HEK293 (cell line): Measurements from ENCODE around the gene IMMP2L.
A peak's percentile ranks its signal among the peaks of the same experiment; 100 is the strongest.

Experiments
- CTCF ChIA-PET: fragments of 350-600 bp; formaldehyde crosslinking; extraction: SDS; loops from one replicate; lab custom pipeline; 2021; ENCODE audit warnings: antibody characterized with exemption; lab: Yijun Ruan, JAX
- POLR2A ChIA-PET: fragments of 300-600 bp; formaldehyde crosslinking; extraction: SDS; loops from one replicate; lab custom pipeline; 2020; ENCODE audit warnings: antibody characterized with exemption, inconsistent platforms; lab: Yijun Ruan, JAX
- H3K27ac ChIP-seq: fragments of 200-500 bp; sonication (Bioruptor generic); 2 replicates; pipeline ENCODE4 v1.5.1; 2014; ENCODE audit warnings: low read depth, low read length, control low read depth, inconsistent platforms; ENCODE audit errors: extremely low read depth
- H3K36me3 ChIP-seq, 2 experiments: fragments of 200-500 bp in 1 of 2; sonication (Bioruptor generic) in 1 of 2; 1 replicate in 1 of 2; 2 replicates in 1 of 2; pipeline ENCODE4 v1.5.1; 2014 to 2017; ENCODE audit warnings: inconsistent platforms in 2 of 2, low read length in 2 of 2; ENCODE audit not compliant: control insufficient read depth in 2 of 2, insufficient read depth in 1 of 2
- H3K4me1 ChIP-seq: fragments of 200-500 bp; sonication (Bioruptor generic); 2 replicates; pipeline ENCODE4 v1.5.1; 2014; ENCODE audit warnings: mild to moderate bottlenecking, low read length, inconsistent platforms; ENCODE audit not compliant: control insufficient read depth, insufficient read depth
- H3K4me3 ChIP-seq: 2 replicates; pipeline ENCODE4 v1.5.1; 2011; ENCODE audit warnings: low read depth, mild to moderate bottlenecking, control low read depth, low read length, moderate library complexity
- H3K9me3 ChIP-seq: fragments of 200-500 bp; sonication (Bioruptor generic); 2 replicates; pipeline ENCODE4 v1.5.1; 2014; ENCODE audit warnings: low read depth, low read length, inconsistent platforms; ENCODE audit not compliant: control insufficient read depth, insufficient read depth
- BCL11B ChIP-seq: fragments of 450-650 bp; formaldehyde crosslinking; IDR thresholded peaks from 2 replicates; pipeline ENCODE4 v1.5.1; 2016; ENCODE audit warnings: low read depth, missing biosample characterization, missing genetic modification characterization
- KLF9 ChIP-seq: fragments of 450-650 bp; formaldehyde crosslinking; IDR thresholded peaks from 2 replicates; pipeline ENCODE4 v1.5.1; 2016; ENCODE audit warnings: missing biosample characterization, missing genetic modification characterization, low read depth
- MZF1 ChIP-seq: fragments of 450-650 bp; formaldehyde crosslinking; IDR thresholded peaks from 2 replicates; pipeline ENCODE4 v1.5.1; 2017; ENCODE audit warnings: missing biosample characterization, missing genetic modification characterization, borderline replicate concordance
- OSR2 ChIP-seq: fragments of 450-650 bp; formaldehyde crosslinking; IDR thresholded peaks from 2 replicates; pipeline ENCODE4 v1.5.1; 2016; ENCODE audit warnings: missing biosample characterization, missing genetic modification characterization
- SP7 ChIP-seq: fragments of 450-650 bp; formaldehyde crosslinking; IDR thresholded peaks from 2 replicates; pipeline ENCODE4 v1.5.1; 2016; ENCODE audit warnings: missing biosample characterization, missing genetic modification characterization
- ZBTB17 ChIP-seq: fragments of 450-650 bp; formaldehyde crosslinking; IDR thresholded peaks from 2 replicates; pipeline ENCODE4 v1.5.1; 2016; ENCODE audit warnings: missing biosample characterization, missing genetic modification characterization
- ZBTB20 ChIP-seq: fragments of 450-650 bp; formaldehyde crosslinking; IDR thresholded peaks from 2 replicates; pipeline ENCODE4 v1.5.1; 2016; ENCODE audit warnings: missing biosample characterization, missing genetic modification characterization
- ZBTB21 ChIP-seq: fragments of 450-650 bp; formaldehyde crosslinking; IDR thresholded peaks from 2 replicates; pipeline ENCODE4 v1.5.1; 2017; ENCODE audit warnings: missing biosample characterization, missing genetic modification characterization
- ZBTB8A ChIP-seq: fragments of 450-650 bp; formaldehyde crosslinking; IDR thresholded peaks from 2 replicates; pipeline ENCODE4 v1.5.1; 2016; ENCODE audit warnings: missing biosample characterization, missing genetic modification characterization
- ZEB2 ChIP-seq: fragments of 450-650 bp; formaldehyde crosslinking; IDR thresholded peaks from 2 replicates; pipeline ENCODE4 v1.5.1; 2016; ENCODE audit warnings: missing biosample characterization, missing genetic modification characterization
- ZNF112 ChIP-seq: fragments of 450-650 bp; formaldehyde crosslinking; IDR thresholded peaks from 2 replicates; pipeline ENCODE4 v1.5.0; 2017; ENCODE audit warnings: missing biosample characterization, missing genetic modification characterization
- ZNF23 ChIP-seq: fragments of 450-650 bp; formaldehyde crosslinking; IDR thresholded peaks from 2 replicates; pipeline ENCODE4 v1.5.1; 2016; ENCODE audit warnings: missing biosample characterization, missing genetic modification characterization, borderline replicate concordance
- ZNF280D ChIP-seq: fragments of 450-650 bp; formaldehyde crosslinking; IDR thresholded peaks from 2 replicates; pipeline ENCODE4 v1.5.1; 2016; ENCODE audit warnings: missing biosample characterization, missing genetic modification characterization
- ZNF433 ChIP-seq: fragments of 450-650 bp; formaldehyde crosslinking; IDR thresholded peaks from 2 replicates; pipeline ENCODE4 v1.5.1; 2016; ENCODE audit warnings: missing biosample characterization, missing genetic modification characterization, low read depth
- ZNF530 ChIP-seq: fragments of 450-650 bp; formaldehyde crosslinking; IDR thresholded peaks from 2 replicates; pipeline ENCODE4 v1.5.1; 2016; ENCODE audit warnings: low read depth, missing biosample characterization, missing genetic modification characterization
- ZNF548 ChIP-seq: fragments of 450-650 bp; formaldehyde crosslinking; IDR thresholded peaks from 2 replicates; pipeline ENCODE4 v1.5.1; 2016; ENCODE audit warnings: missing biosample characterization, missing genetic modification characterization
- ZNF660 ChIP-seq: fragments of 450-650 bp; IDR thresholded peaks from 2 replicates; pipeline ENCODE4 v1.5.1; 2018; ENCODE audit warnings: missing biosample characterization, mild to moderate bottlenecking, missing genetic modification characterization
- ZNF701 ChIP-seq: fragments of 450-650 bp; formaldehyde crosslinking; IDR thresholded peaks from 2 replicates; pipeline ENCODE4 v1.5.1; 2016; ENCODE audit warnings: missing biosample characterization, missing genetic modification characterization
- TF ChIP-seq, protein P1 (sequence below): fragments of 450-650 bp; formaldehyde crosslinking; IDR thresholded peaks from 2 replicates; pipeline ENCODE4 v1.5.1; 2017; ENCODE audit warnings: missing biosample characterization, missing genetic modification characterization
- TF ChIP-seq, protein P2 (sequence below): fragments of 450-650 bp; formaldehyde crosslinking; IDR thresholded peaks from 2 replicates; pipeline ENCODE4 v1.5.1; 2017; ENCODE audit warnings: missing biosample characterization, missing genetic modification characterization
- TF ChIP-seq, protein P3 (sequence below): fragments of 450-650 bp; formaldehyde crosslinking; IDR thresholded peaks from 2 replicates; pipeline ENCODE4 v1.5.1; 2016; ENCODE audit warnings: missing biosample characterization, missing genetic modification characterization
- TF ChIP-seq, protein P4 (sequence below): fragments of 450-650 bp; formaldehyde crosslinking; conservative IDR thresholded peaks from 2 replicates; pipeline ENCODE4 v1.5.1; 2016; ENCODE audit warnings: low read depth, missing biosample characterization, missing genetic modification characterization
- TF ChIP-seq, protein P5 (sequence below): fragments of 450-650 bp; formaldehyde crosslinking; optimal IDR thresholded peaks from 2 replicates; pipeline ENCODE3; 2016; ENCODE audit warnings: missing biosample characterization, mild to moderate bottlenecking, missing genetic modification characterization
- TF ChIP-seq, protein P6 (sequence below): fragments of 450-650 bp; formaldehyde crosslinking; IDR thresholded peaks from 2 replicates; pipeline ENCODE4 v1.5.1; 2017; ENCODE audit warnings: missing biosample characterization, missing genetic modification characterization

The IMMP2L gene

GRCh38 chr7:110835218-110835617 is 727.1 kb downstream of the IMMP2L start:
- POLR2A ChIA-PET, result no interaction called here
- H3K9me3 ChIP-seq, result no peaks in the 10 kb centered on the region
- no peaks in the 10 kb centered on the region for H3K36me3 ChIP-seq
- H3K4me1 ChIP-seq, result peaks cover 8% of the 10 kb centered on the region; the same call in 1 of the 2 replicates
- CTCF ChIA-PET, result no interaction called here
- no peak overlapping the region for H3K4me3 ChIP-seq
- no peak overlapping the region for H3K27ac ChIP-seq
- TF ChIP-seq ZBTB20 (tag by site-specific recombination) (no peak), ZNF530 (tag by site-specific recombination) (no peak), OSR2 (tag by site-specific recombination) (0 out of 2 replicates have a peak, but pooled peaks have one; percentile 8), ZEB2 (no peak), SP7 (peak; percentile 40; the same call in 1 of the 2 replicates), ZNF548 (tag by site-specific recombination) (no peak), ZBTB17 (tag by site-specific recombination) (no peak), ZNF701 (tag by site-specific recombination) (no peak), ZBTB21 (tag by site-specific recombination) (no peak), MZF1 (no peak), ZBTB8A (tag by site-specific recombination) (no peak), ZNF112 (no peak), ZNF660 (0 out of 2 replicates have a peak, but pooled peaks have one; percentile 21), BCL11B (no peak), KLF9 (tag by site-specific recombination) (no peak), ZNF433 (tag by site-specific recombination) (no peak), ZNF280D (tag by site-specific recombination) (no peak), ZNF23 (tag by site-specific recombination) (no peak)
- TF ChIP-seq, protein P1, sequence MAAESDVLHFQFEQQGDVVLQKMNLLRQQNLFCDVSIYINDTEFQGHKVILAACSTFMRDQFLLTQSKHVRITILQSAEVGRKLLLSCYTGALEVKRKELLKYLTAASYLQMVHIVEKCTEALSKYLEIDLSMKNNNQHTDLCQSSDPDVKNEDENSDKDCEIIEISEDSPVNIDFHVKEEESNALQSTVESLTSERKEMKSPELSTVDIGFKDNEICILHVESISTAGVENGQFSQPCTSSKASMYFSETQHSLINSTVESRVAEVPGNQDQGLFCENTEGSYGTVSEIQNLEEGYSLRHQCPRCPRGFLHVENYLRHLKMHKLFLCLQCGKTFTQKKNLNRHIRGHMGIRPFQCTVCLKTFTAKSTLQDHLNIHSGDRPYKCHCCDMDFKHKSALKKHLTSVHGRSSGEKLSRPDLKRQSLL, result no peak
- TF ChIP-seq, protein P2, sequence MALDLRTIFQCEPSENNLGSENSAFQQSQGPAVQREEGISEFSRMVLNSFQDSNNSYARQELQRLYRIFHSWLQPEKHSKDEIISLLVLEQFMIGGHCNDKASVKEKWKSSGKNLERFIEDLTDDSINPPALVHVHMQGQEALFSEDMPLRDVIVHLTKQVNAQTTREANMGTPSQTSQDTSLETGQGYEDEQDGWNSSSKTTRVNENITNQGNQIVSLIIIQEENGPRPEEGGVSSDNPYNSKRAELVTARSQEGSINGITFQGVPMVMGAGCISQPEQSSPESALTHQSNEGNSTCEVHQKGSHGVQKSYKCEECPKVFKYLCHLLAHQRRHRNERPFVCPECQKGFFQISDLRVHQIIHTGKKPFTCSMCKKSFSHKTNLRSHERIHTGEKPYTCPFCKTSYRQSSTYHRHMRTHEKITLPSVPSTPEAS (tag by site-specific recombination), result no peak
- TF ChIP-seq, protein P3, sequence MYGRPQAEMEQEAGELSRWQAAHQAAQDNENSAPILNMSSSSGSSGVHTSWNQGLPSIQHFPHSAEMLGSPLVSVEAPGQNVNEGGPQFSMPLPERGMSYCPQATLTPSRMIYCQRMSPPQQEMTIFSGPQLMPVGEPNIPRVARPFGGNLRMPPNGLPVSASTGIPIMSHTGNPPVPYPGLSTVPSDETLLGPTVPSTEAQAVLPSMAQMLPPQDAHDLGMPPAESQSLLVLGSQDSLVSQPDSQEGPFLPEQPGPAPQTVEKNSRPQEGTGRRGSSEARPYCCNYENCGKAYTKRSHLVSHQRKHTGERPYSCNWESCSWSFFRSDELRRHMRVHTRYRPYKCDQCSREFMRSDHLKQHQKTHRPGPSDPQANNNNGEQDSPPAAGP (tag by site-specific recombination), result no peak
- TF ChIP-seq, protein P4, sequence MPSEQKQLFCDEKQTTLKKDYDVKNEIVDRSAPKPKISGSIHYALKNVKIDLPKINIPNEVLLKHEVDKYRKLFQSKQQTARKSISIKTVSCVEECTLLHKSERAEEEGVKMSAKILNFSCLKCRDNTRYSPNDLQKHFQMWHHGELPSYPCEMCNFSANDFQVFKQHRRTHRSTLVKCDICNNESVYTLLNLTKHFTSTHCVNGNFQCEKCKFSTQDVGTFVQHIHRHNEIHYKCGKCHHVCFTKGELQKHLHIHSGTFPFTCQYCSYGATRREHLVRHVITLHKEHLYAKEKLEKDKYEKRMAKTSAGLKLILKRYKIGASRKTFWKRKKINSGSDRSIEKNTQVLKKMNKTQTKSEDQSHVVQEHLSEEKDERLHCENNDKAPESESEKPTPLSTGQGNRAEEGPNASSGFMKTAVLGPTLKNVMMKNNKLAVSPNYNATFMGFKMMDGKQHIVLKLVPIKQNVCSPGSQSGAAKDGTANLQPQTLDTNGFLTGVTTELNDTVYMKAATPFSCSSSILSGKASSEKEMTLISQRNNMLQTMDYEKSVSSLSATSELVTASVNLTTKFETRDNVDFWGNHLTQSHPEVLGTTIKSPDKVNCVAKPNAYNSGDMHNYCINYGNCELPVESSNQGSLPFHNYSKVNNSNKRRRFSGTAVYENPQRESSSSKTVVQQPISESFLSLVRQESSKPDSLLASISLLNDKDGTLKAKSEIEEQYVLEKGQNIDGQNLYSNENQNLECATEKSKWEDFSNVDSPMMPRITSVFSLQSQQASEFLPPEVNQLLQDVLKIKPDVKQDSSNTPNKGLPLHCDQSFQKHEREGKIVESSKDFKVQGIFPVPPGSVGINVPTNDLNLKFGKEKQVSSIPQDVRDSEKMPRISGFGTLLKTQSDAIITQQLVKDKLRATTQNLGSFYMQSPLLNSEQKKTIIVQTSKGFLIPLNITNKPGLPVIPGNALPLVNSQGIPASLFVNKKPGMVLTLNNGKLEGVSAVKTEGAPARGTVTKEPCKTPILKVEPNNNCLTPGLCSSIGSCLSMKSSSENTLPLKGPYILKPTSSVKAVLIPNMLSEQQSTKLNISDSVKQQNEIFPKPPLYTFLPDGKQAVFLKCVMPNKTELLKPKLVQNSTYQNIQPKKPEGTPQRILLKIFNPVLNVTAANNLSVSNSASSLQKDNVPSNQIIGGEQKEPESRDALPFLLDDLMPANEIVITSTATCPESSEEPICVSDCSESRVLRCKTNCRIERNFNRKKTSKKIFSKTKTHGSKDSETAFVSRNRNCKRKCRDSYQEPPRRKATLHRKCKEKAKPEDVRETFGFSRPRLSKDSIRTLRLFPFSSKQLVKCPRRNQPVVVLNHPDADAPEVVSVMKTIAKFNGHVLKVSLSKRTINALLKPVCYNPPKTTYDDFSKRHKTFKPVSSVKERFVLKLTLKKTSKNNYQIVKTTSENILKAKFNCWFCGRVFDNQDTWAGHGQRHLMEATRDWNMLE (tag by site-specific recombination), result no peak
- TF ChIP-seq, protein P5, sequence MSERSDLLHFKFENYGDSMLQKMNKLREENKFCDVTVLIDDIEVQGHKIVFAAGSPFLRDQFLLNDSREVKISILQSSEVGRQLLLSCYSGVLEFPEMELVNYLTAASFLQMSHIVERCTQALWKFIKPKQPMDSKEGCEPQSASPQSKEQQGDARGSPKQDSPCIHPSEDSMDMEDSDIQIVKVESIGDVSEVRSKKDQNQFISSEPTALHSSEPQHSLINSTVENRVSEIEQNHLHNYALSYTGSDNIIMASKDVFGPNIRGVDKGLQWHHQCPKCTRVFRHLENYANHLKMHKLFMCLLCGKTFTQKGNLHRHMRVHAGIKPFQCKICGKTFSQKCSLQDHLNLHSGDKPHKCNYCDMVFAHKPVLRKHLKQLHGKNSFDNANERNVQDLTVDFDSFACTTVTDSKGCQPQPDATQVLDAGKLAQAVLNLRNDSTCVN (tag by site-specific recombination), result no peak
- TF ChIP-seq, protein P6, sequence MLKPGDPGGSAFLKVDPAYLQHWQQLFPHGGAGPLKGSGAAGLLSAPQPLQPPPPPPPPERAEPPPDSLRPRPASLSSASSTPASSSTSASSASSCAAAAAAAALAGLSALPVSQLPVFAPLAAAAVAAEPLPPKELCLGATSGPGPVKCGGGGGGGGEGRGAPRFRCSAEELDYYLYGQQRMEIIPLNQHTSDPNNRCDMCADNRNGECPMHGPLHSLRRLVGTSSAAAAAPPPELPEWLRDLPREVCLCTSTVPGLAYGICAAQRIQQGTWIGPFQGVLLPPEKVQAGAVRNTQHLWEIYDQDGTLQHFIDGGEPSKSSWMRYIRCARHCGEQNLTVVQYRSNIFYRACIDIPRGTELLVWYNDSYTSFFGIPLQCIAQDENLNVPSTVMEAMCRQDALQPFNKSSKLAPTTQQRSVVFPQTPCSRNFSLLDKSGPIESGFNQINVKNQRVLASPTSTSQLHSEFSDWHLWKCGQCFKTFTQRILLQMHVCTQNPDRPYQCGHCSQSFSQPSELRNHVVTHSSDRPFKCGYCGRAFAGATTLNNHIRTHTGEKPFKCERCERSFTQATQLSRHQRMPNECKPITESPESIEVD (tag by site-specific recombination), result peak; percentile 30; the same call in 1 of the 2 replicates
